Glutamatergic neuron (in vitro differentiated cells): ENCODE data around the gene TNIP1. TPM values are rescaled to one million over a fixed set of nuclear protein-coding genes. Genes with fewer than 3 reads are reported as not detected.

Experiments
- DNase-seq: peaks from one replicate; pipeline ENCODE4 v3.0.0; 2022
- H3K27ac Mint-ChIP-seq: one replicate; pipeline ENCODE4 v1.8.0; 2020; ENCODE audit warnings: mild to moderate bottlenecking, mixed read lengths, inconsistent platforms; ENCODE audit not compliant: unreplicated experiment
- H3K27me3 Mint-ChIP-seq: one replicate; pipeline ENCODE4 v1.8.0; 2020; ENCODE audit warnings: mild to moderate bottlenecking, moderate library complexity, mixed read lengths, inconsistent platforms; ENCODE audit not compliant: unreplicated experiment
- H3K36me3 Mint-ChIP-seq: one replicate; pipeline ENCODE4 v1.8.0; 2020; ENCODE audit warnings: mild to moderate bottlenecking, mixed read lengths, inconsistent platforms; ENCODE audit not compliant: unreplicated experiment
- H3K4me1 Mint-ChIP-seq: one replicate; pipeline ENCODE4 v1.8.0; 2020; ENCODE audit warnings: mild to moderate bottlenecking, low read depth, mixed read lengths, inconsistent platforms; ENCODE audit not compliant: unreplicated experiment
- H3K4me3 Mint-ChIP-seq: one replicate; pipeline ENCODE4 v1.8.0; 2020; ENCODE audit warnings: mild to moderate bottlenecking, mixed read lengths, inconsistent platforms; ENCODE audit not compliant: unreplicated experiment
- H3K9me3 Mint-ChIP-seq: one replicate; pipeline ENCODE4 v1.8.0; 2020; ENCODE audit warnings: mild to moderate bottlenecking, moderate library complexity, mixed read lengths, inconsistent platforms; ENCODE audit not compliant: unreplicated experiment
- CTCF ChIP-seq: fragments of 200-600 bp; sonication (generic); IDR thresholded peaks from one replicate; pipeline ENCODE4 v1.5.0; 2021; ENCODE audit not compliant: partially characterized antibody, unreplicated experiment
- total RNA-seq: library from RNA; stranded (reverse); fragmentation: NEBNext Ultra II Directional; extraction: Animal tissue kit (Norgen Biotek cat#: 25700); gene quantifications from one replicate; pipeline ENCODE4 v1.2.1, GENCODE V29; 2021; ENCODE audit not compliant: unreplicated experiment

Gene TNIP1
- total RNA-seq, 1 donor from 2014 or later = 34.1 TPM

DNA sequence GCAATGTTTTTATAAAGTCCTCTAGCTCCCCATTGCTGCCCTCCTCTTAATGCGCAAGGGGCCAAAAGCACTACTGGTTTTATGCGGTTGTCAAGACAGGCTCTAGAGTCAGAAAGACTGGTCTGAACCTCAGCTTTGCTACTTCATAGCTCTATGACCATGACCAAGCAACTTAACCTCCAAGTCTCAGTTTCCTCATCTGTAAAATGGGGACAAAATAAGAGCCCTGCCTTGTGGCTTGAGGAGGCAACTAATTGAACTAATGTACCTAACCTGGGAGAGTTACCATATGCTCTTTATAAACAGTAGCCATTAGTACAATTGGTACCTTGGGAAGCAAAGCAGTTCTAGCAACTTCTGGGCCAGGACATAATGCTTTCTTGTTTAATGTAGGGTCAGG is 40.3 kb upstream of the TNIP1 start:
- Mint-ChIP-seq H3K36me3 (peaks cover 6% of the 10 kb centered on the region), H3K4me1 (peaks cover 8% of the 10 kb centered on the region), H3K27ac (no peak overlapping the region), H3K4me3 (no peak overlapping the region), H3K27me3 (no peaks in the 10 kb centered on the region), H3K9me3 (peaks cover 11% of the 10 kb centered on the region)
- no peak for DNase-seq
- no peak for TF ChIP-seq CTCF

GRCh38 chr5:151118913-151119575 is 38.2 kb upstream of the TNIP1 start:
- TF ChIP-seq CTCF = no peak
- Mint-ChIP-seq H3K9me3 (peaks cover 8% of the 10 kb centered on the region), H3K27ac (no peak overlapping the region), H3K4me1 (peaks cover 4% of the 10 kb centered on the region), H3K4me3 (no peak overlapping the region), H3K27me3 (no peaks in the 10 kb centered on the region), H3K36me3 (peaks cover 6% of the 10 kb centered on the region)
- no peak for DNase-seq

GRCh38 chr5:151115272-151115905 is 34.6 kb upstream of the TNIP1 start:
- Mint-ChIP-seq H3K27me3 (no peaks in the 10 kb centered on the region), H3K36me3 (no peaks in the 10 kb centered on the region), H3K27ac (no peak overlapping the region), H3K9me3 (peaks cover 2% of the 10 kb centered on the region), H3K4me1 (peaks cover 4% of the 10 kb centered on the region), H3K4me3 (no peak overlapping the region)
- TF ChIP-seq CTCF = peak; percentile 93
- DNase-seq = peak; percentile 91

- no peak overlapping the region for H3K4me3 Mint-ChIP-seq
- H3K9me3 Mint-ChIP-seq = peaks cover 3% of the 10 kb centered on the region
- no peak overlapping the region for H3K27ac Mint-ChIP-seq
- no peak for DNase-seq
- H3K36me3 Mint-ChIP-seq = no peaks in the 10 kb centered on the region
- H3K4me1 Mint-ChIP-seq = peaks cover 4% of the 10 kb centered on the region
- no peak for TF ChIP-seq CTCF
- H3K27me3 Mint-ChIP-seq = peaks cover 2% of the 10 kb centered on the region
These were observed 32.8 kb upstream of the TNIP1 start for GRCh38 chr5:151113651-151114050.

DNA sequence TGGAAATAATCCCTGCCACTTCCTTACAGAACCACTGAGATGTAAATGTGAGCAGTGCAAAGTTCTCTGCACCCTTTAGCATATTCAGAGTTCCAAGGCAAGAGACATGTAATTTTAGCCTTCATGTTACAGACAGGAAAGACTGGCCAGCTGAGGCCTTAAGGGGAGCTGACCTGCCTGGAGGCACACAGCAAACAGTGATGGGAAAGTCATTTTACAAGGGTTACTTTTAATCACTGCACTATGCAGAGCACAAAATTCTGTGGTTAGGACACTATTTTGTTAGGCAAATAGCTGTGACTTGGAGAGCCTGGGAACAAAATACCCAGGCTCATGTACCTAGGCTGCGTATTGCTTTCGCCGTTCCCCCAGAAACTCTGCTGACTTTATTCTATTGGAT is 30.2 kb upstream of the TNIP1 start:
- Mint-ChIP-seq H3K27ac (no peak overlapping the region), H3K9me3 (peaks cover 6% of the 10 kb centered on the region), H3K4me1 (peaks cover 1% of the 10 kb centered on the region), H3K27me3 (peaks cover 7% of the 10 kb centered on the region), H3K4me3 (no peak overlapping the region), H3K36me3 (no peaks in the 10 kb centered on the region)
- no peak for TF ChIP-seq CTCF
- no peak for DNase-seq
